Right lobe of liver (tissue), 6 donors: ENCODE data around the gene AKT3. TPM values are rescaled to one million over a fixed set of nuclear protein-coding genes. Genes with fewer than 3 reads are reported as not detected.
A peak's percentile ranks its signal among the peaks of the same experiment; 100 is the strongest.

Experiments
- ATAC-seq, 4 donors: fragments of 200-7000 bp; cut with Tn5 transposase; one replicate each; pipeline ENCODE4 v1.9.1; 2020; ENCODE audit warnings: mild to moderate bottlenecking in 4 of 4, moderate library complexity in 4 of 4
- DNase-seq, 3 donors: peaks; one replicate each; pipeline ENCODE4 v3.0.0-alpha.2; 2020
- H3K27ac ChIP-seq, 3 donors: fragments of 200-600 bp; one replicate each; pipeline ENCODE4 v1.8.0; 2022
- H3K27me3 ChIP-seq, 2 donors: fragments of 200-600 bp; one replicate each; pipeline ENCODE4 v1.8.0; 2022
- H3K36me3 ChIP-seq, 4 donors: fragments of 200-600 bp; sonication (generic) in 1 of 4; one replicate each; pipeline versions ENCODE4 v1.5.1 to v1.8.0; 2017 to 2022; ENCODE audit warnings: control low read depth in 1 of 4
- H3K4me1 ChIP-seq, 4 donors: fragments of 200-600 bp; sonication (generic) in 1 of 4; one replicate each; pipeline versions ENCODE4 v1.5.1 to v1.8.0; 2017 to 2022; ENCODE audit warnings: control low read depth in 1 of 4
- H3K4me3 ChIP-seq, 3 donors: fragments of 200-600 bp; one replicate each; pipeline ENCODE4 v1.8.0; 2022
- H3K9me3 ChIP-seq, 4 donors: fragments of 200-600 bp; sonication (generic) in 1 of 4; one replicate each; pipeline versions ENCODE4 v1.5.1 to v1.8.0; 2017 to 2022; ENCODE audit warnings: control low read depth in 1 of 4
- CTCF ChIP-seq, 4 donors: fragments of 200-600 bp in 3 of 4; fragments of 450-650 bp in 1 of 4; IDR thresholded peaks; one replicate each; pipeline versions ENCODE4 v1.5.1 to v1.8.0; 2016 to 2022; ENCODE audit warnings: antibody characterized with exemption in 4 of 4, mild to moderate bottlenecking in 2 of 4
- POLR2A ChIP-seq: fragments of 450-650 bp; IDR thresholded peaks from one replicate; pipeline ENCODE4 v1.6.1; 2017; ENCODE audit warnings: antibody characterized with exemption, mild to moderate bottlenecking
- WGBS: methylation state at CpG from one replicate; pipeline ENCODE4 v1.1.6; 2018; ENCODE audit warnings: low coverage, low lambda C conversion rate; ENCODE audit not compliant: insufficient coverage; ENCODE audit errors: missing lambda C conversion rate; 5-methylcytosine and 5-hydroxymethylcytosine counted together
- intact Hi-C, 2 donors: fragments of 100-400 bp; cut with DNase I; formaldehyde crosslinking; loops; one replicate each; pipeline versions ENCODE4 v1.11.2 to v1.14.1; 2022
- total RNA-seq, 6 experiments: library from RNA; depleted of rRNA in 2 of 6; stranded (reverse); fragments of >200 nt in 2 of 6; fragmentation: NEBNext Ultra II Directional in 3 of 6; extraction: Animal tissue kit (Norgen Biotek cat#: 25700) in 3 of 6; gene quantifications; one replicate each; pipeline versions ENCODE4 v1.1.0 to v1.2.4, GENCODE V29; 2016 to 2023
- donor health status: DM: no; HTN: yes; CAD: no.
- donor health status: DM: no; HTN: no; CAD: no.
- donor health status: DM: no; HTN: no; CAD: no.
- donor health status: DM: no; HTN: yes; CAD: no.
- donor health status: DM: no; HTN: yes; CAD: no.

Gene AKT3
- total RNA-seq, 6 experiments from 2014 or later, result 4.9 to 9.6 (median 6.8) TPM

GRCh38 chr1:243734308-243734695, 115.7 kb downstream of the AKT3 start:
- intact Hi-C loops, result no loop called here
- H3K27me3 ChIP-seq, result no peaks in the 10 kb centered on the region
- TF ChIP-seq POLR2A (no peak), CTCF (IDR thresholded peaks at IDR 0.05) (no peak)
- ATAC-seq, result peak; percentile 5 to 45 (median 28)
- H3K4me1 ChIP-seq, result peaks cover 0 to 32% (median 15%) of the 10 kb centered on the region in 4 donors
- 74% methylated on average over 2 of the region's 2 CpGs for WGBS
- DNase-seq, result no peak
- H3K4me3 ChIP-seq, result no peak overlapping the region
- H3K36me3 ChIP-seq, result no peaks in the 10 kb centered on the region
- no peaks in the 10 kb centered on the region for H3K9me3 ChIP-seq
- H3K27ac ChIP-seq, result peak overlapping the region; percentile 25 to 82 (median 49)

- Histone ChIP-seq H3K27me3 (no peaks in the 10 kb centered on the region), H3K36me3 (no peaks in the 10 kb centered on the region), H3K4me1 (peaks cover 0 to 29% (median 15%) of the 10 kb centered on the region in 4 donors), H3K27ac (peak overlapping the region; percentile 38 to 82 (median 49)), H3K9me3 (no peaks in the 10 kb centered on the region), H3K4me3 (no peak overlapping the region)
- no peak for DNase-seq
- peak; percentile 47 to 60 (median 51) for ATAC-seq
- 37% methylated on average over 1 of the region's 1 CpG for WGBS
- no peak for TF ChIP-seq POLR2A
- intact Hi-C loops, result no loop called here
Measured at GRCh38 chr1:243733670-243734307, 116.3 kb downstream of the AKT3 start.

GRCh38 chr1:243732637-243733036, 117.4 kb downstream of the AKT3 start:
- intact Hi-C loops, result no loop called here
- no peaks in the 10 kb centered on the region for H3K27me3 ChIP-seq
- no peaks in the 10 kb centered on the region for H3K36me3 ChIP-seq
- ATAC-seq, result no peak
- no peaks in the 10 kb centered on the region for H3K9me3 ChIP-seq
- TF ChIP-seq CTCF (IDR thresholded peaks at IDR 0.05) (no peak), POLR2A (no peak)
- H3K27ac ChIP-seq, result peak overlapping the region in 2 of 3 donors; percentile 63 to 82
- H3K4me1 ChIP-seq, result peaks cover 0 to 29% (median 11%) of the 10 kb centered on the region in 4 donors
- no peak for DNase-seq
- no peak overlapping the region for H3K4me3 ChIP-seq

GRCh38 chr1:243731974-243732625, 117.9 kb downstream of the AKT3 start:
- H3K27ac ChIP-seq, result peak overlapping the region; percentile 2 to 82 (median 63)
- H3K4me3 ChIP-seq, result no peak overlapping the region
- no peaks in the 10 kb centered on the region for H3K36me3 ChIP-seq
- WGBS, result 40% methylated on average over 5 of the region's 5 CpGs
- ATAC-seq (peak in 3 of 4 donors; percentile 3 to 9 (median 6)), DNase-seq (peak in 1 of 3 donors; percentile 44)
- H3K27me3 ChIP-seq, result no peaks in the 10 kb centered on the region
- no peak for TF ChIP-seq CTCF (IDR thresholded peaks at IDR 0.05)
- TF ChIP-seq POLR2A, result no peak
- peaks cover 0 to 29% (median 11%) of the 10 kb centered on the region in 4 donors for H3K4me1 ChIP-seq
- no peaks in the 10 kb centered on the region for H3K9me3 ChIP-seq
- intact Hi-C loops, result no loop called here

GRCh38 chr1:243731301-243731891, 118.6 kb downstream of the AKT3 start:
- TF ChIP-seq POLR2A (no peak), CTCF (IDR thresholded peaks at IDR 0.05) (no peak)
- Histone ChIP-seq H3K4me3 (no peak overlapping the region), H3K27ac (peak overlapping the region; percentile 10 to 82 (median 63)), H3K4me1 (peaks cover 0 to 29% (median 11%) of the 10 kb centered on the region in 4 donors), H3K9me3 (no peaks in the 10 kb centered on the region), H3K36me3 (no peaks in the 10 kb centered on the region), H3K27me3 (no peaks in the 10 kb centered on the region)
- peak; percentile 77 to 90 (median 84) for ATAC-seq
- peak in 2 of 3 donors; percentile 50 to 65 for DNase-seq
- 16% methylated on average over 3 of the region's 3 CpGs for WGBS
- intact Hi-C loops, result no loop called here
